NCI-H524 (cell line): ENCODE results near the gene SPDYE2B.
"Not testable (repeated sequence)": the region's sequence is repeated elsewhere in the genome, so short reads cannot be mapped to it uniquely, and the experiment has no call there.

ENCODE experiments used
- DNase-seq, 2 experiments: peaks; one replicate each; lab custom pipeline; 2025; lab: John Stamatoyannopoulos, UW

The SPDYE2B gene

GRCh38 chr7:102649924-102650323 is at the start of gene SPDYE2B:
TSS of gene SPDYE2B (plus strand) at chr7:102650319. CDS start at chr7:102652349, 2,030 bp downstream.
- not testable (repeated sequence) for DNase-seq

- not testable (repeated sequence) for DNase-seq
Observed at GRCh38 chr7:102602317-102602716, 47.8 kb upstream of the SPDYE2B start.

- DNase-seq: not testable (repeated sequence)
Observed at GRCh38 chr7:102604431-102605145, 45.5 kb upstream of the SPDYE2B start.

GRCh38 chr7:102606848-102607247 is 43.3 kb upstream of the SPDYE2B start:
- not testable (repeated sequence) for DNase-seq

- DNase-seq: not testable (repeated sequence)
Observed at GRCh38 chr7:102609734-102610133, 40.4 kb upstream of the SPDYE2B start.

- DNase-seq: not testable (repeated sequence)
Observed at GRCh38 chr7:102610441-102610840, 39.7 kb upstream of the SPDYE2B start.

- not testable (repeated sequence) for DNase-seq
Observed at GRCh38 chr7:102611013-102611674, 39.0 kb upstream of the SPDYE2B start.

- not testable (repeated sequence) for DNase-seq
Observed at GRCh38 chr7:102611675-102612325, 38.3 kb upstream of the SPDYE2B start.

GRCh38 chr7:102613575-102614345 is 36.4 kb upstream of the SPDYE2B start:
- DNase-seq: not testable (repeated sequence)

GRCh38 chr7:102614346-102614697 is 35.8 kb upstream of the SPDYE2B start:
- not testable (repeated sequence) for DNase-seq

- not testable (repeated sequence) for DNase-seq
Observed at GRCh38 chr7:102614873-102615272, 35.2 kb upstream of the SPDYE2B start.

GRCh38 chr7:102615930-102616329 is 34.2 kb upstream of the SPDYE2B start:
- not testable (repeated sequence) for DNase-seq

- not testable (repeated sequence) for DNase-seq
Observed at GRCh38 chr7:102616507-102617125, 33.5 kb upstream of the SPDYE2B start, which contains the start of gene RASA4. TSS of gene RASA4 (minus strand) at chr7:102616756. CDS start at chr7:102616689, 67 bp downstream.

GRCh38 chr7:102618122-102618521 is 32.0 kb upstream of the SPDYE2B start:
- DNase-seq: not testable (repeated sequence)

- not testable (repeated sequence) for DNase-seq
Observed at GRCh38 chr7:102627271-102627904, 22.7 kb upstream of the SPDYE2B start.

- DNase-seq: not testable (repeated sequence)
Observed at GRCh38 chr7:102630622-102631021, 19.5 kb upstream of the SPDYE2B start.

- not testable (repeated sequence) for DNase-seq
Observed at GRCh38 chr7:102634299-102634698, 15.8 kb upstream of the SPDYE2B start.

GRCh38 chr7:102635354-102635753 is 14.8 kb upstream of the SPDYE2B start:
- not testable (repeated sequence) for DNase-seq

GRCh38 chr7:102636956-102637355 is 13.2 kb upstream of the SPDYE2B start:
- not testable (repeated sequence) for DNase-seq

GRCh38 chr7:102638848-102639247 is 11.3 kb upstream of the SPDYE2B start:
- not testable (repeated sequence) for DNase-seq

- DNase-seq: not testable (repeated sequence)
Observed at GRCh38 chr7:102642691-102643090, 7.4 kb upstream of the SPDYE2B start, which contains the start of gene UPK3BL1. TSS of gene UPK3BL1 (minus strand) at chr7:102642791. CDS start at chr7:102642741, 50 bp downstream.
